Measurements from ENCODE around the gene RABGAP1. TPM values are rescaled to one million over a fixed set of nuclear protein-coding genes. Genes with fewer than 3 reads are reported as not detected.

The RABGAP1 gene
- total and polyA plus RNA-seq, 3 donors from 2014 or later, result 53.0 to 113 (median 94.0) TPM

DNA sequence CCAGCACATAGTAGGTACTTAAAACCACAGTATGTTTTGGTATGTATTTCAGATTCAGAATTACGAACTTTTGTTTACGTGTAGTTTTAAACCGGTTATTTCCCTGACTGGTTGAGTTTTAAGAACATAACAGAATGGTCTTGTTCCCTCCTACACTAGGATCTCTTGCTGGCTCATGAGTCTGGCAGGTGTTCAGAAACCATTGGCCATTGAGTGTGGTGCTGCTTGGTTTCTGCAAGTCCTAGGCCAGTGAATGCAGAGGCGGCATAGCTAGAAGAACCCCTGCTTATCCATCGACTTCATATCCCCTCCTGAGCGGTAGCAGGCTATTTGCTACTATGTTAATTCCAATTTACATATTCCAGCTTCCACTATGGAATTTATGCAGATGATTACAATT, 158.2 kb downstream of the RABGAP1 start:
- H3K27me3 ChIP-seq, result no peaks in the 10 kb centered on the region
- no peaks in the 10 kb centered on the region for H3K9me3 ChIP-seq
- TF ChIP-seq, protein P1, sequence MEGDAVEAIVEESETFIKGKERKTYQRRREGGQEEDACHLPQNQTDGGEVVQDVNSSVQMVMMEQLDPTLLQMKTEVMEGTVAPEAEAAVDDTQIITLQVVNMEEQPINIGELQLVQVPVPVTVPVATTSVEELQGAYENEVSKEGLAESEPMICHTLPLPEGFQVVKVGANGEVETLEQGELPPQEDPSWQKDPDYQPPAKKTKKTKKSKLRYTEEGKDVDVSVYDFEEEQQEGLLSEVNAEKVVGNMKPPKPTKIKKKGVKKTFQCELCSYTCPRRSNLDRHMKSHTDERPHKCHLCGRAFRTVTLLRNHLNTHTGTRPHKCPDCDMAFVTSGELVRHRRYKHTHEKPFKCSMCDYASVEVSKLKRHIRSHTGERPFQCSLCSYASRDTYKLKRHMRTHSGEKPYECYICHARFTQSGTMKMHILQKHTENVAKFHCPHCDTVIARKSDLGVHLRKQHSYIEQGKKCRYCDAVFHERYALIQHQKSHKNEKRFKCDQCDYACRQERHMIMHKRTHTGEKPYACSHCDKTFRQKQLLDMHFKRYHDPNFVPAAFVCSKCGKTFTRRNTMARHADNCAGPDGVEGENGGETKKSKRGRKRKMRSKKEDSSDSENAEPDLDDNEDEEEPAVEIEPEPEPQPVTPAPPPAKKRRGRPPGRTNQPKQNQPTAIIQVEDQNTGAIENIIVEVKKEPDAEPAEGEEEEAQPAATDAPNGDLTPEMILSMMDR (IDR thresholded peaks at IDR 0.05), result no peak
- no peak for TF ChIP-seq POLR2A (IDR thresholded peaks at IDR 0.05)
- no peak overlapping the region for H3K27ac ChIP-seq
- no peaks in the 10 kb centered on the region for H3K36me3 ChIP-seq (ENCODE audit: low read depth, missing control alignments)
- H3K4me1 ChIP-seq, result peaks cover 7% of the 10 kb centered on the region
- intact Hi-C loops (cut with DNase I; ENCODE audit: low total_unique reads), result no loop called here
- H3K4me3 ChIP-seq, result no peak overlapping the region
- 79 to 83% methylated on average over 6 of the region's 6 CpGs for WGBS, 2 donors
- no peak for DNase-seq

DNA sequence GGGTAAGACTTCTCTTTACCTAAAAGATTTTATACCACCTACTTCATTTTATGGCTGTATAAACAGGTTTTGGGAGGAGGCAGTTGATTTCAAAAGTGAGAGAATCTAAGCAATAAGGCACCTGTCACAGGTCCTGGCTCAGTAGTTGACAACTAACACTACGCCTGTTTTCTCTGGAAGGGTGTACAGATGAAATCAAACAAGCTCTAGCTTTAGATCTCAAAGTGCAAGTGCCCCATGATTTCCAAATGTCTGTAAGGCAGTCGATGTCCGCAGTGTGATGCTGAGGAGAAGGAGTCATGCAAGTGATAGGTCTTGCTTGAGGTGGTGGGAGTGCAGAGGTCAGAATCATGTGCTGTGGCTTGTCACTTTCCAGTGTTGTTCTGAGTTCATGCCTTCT, 158.7 kb downstream of the RABGAP1 start:
- Histone ChIP-seq H3K4me1 (peaks cover 7% of the 10 kb centered on the region), H3K27me3 (no peaks in the 10 kb centered on the region), H3K4me3 (no peak overlapping the region), H3K9me3 (no peaks in the 10 kb centered on the region), H3K36me3 (ENCODE audit: low read depth, missing control alignments) (no peaks in the 10 kb centered on the region), H3K27ac (no peak overlapping the region)
- DNase-seq, result no peak
- intact Hi-C loops (cut with DNase I; ENCODE audit: low total_unique reads), result no loop called here
- 94 to 96% methylated on average over 3 of the region's 3 CpGs for WGBS, 2 donors
- TF ChIP-seq, protein P1 (IDR thresholded peaks at IDR 0.05), result no peak
- TF ChIP-seq POLR2A (IDR thresholded peaks at IDR 0.05), result no peak

DNA sequence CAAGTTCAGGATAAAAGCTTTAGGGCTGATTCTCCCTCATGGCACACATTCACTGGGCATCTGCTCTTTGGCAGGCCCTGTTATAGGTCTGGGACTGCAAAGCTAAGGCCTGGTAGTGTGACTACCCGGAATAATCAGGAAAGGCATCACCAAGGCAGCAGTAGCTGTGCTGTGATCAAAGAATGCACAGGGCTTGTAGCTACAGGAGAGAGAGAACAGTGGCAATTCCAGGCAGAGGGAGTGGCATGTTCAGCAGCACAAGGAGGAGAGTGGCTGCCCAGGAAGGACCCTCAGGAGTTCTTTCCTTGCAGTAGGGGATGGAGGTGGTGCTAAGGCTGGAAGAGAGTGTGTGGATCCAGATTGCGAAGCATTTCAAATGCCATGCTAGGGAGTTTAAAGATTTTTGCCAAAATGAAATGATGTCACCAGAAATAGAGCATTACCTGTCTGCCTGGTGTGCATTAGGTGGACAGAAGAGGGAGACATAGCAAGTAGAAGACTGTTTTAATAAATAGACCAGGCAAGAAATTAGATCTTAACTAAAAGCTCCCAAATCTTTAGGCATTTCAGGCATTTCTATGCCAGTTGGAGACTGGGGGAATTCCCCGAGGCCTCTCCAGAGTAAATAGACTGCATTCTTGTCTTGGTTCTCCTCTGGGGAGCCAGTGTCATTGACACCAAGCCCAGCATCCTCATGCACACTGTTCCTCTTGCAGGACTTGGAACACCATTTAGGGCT, 161.7 kb downstream of the RABGAP1 start:
- Histone ChIP-seq H3K27me3 (no peaks in the 10 kb centered on the region), H3K4me1 (no peaks in the 10 kb centered on the region), H3K9me3 (no peaks in the 10 kb centered on the region), H3K36me3 (ENCODE audit: low read depth, missing control alignments) (no peaks in the 10 kb centered on the region), H3K4me3 (no peak overlapping the region), H3K27ac (no peak overlapping the region)
- no peak for DNase-seq
- 81 to 88% methylated on average over 2 to 3 of the region's 3 CpGs for WGBS, 2 donors
- intact Hi-C loops (cut with DNase I; ENCODE audit: low total_unique reads), result no loop called here
- TF ChIP-seq, protein P1 (IDR thresholded peaks at IDR 0.05), result no peak
- no peak for TF ChIP-seq POLR2A (IDR thresholded peaks at IDR 0.05)

DNA sequence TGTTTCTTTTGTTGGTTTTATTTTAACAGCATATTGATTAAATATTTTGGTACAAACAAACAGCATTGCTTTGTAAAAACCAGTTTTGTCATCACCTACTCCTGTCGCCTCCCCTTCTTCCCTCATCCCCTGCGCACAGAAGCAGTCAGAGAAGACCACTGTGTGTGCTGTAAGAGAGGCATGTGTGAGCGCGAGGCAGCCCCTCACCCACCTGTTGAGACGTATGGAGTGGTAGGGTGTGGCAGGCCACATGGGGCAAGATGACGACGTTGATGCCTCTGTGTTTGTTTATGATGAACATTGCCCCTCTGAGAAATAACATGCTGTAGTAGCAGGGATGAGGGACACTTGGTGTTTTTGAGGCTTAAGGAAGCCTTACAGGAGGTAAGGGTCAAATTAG, 164.0 kb downstream of the RABGAP1 start:
- TF ChIP-seq, protein P1 (IDR thresholded peaks at IDR 0.05), result no peak
- TF ChIP-seq POLR2A (IDR thresholded peaks at IDR 0.05), result no peak
- no peaks in the 10 kb centered on the region for H3K4me1 ChIP-seq
- no peaks in the 10 kb centered on the region for H3K9me3 ChIP-seq
- no peaks in the 10 kb centered on the region for H3K36me3 ChIP-seq (ENCODE audit: low read depth, missing control alignments)
- H3K27ac ChIP-seq, result no peak overlapping the region
- H3K27me3 ChIP-seq, result no peaks in the 10 kb centered on the region
- intact Hi-C loops (cut with DNase I; ENCODE audit: low total_unique reads), result no loop called here
- WGBS, 2 donors, result 74 to 85% methylated on average over 7 of the region's 7 CpGs
- H3K4me3 ChIP-seq, result no peak overlapping the region
- DNase-seq, result no peak

DNA sequence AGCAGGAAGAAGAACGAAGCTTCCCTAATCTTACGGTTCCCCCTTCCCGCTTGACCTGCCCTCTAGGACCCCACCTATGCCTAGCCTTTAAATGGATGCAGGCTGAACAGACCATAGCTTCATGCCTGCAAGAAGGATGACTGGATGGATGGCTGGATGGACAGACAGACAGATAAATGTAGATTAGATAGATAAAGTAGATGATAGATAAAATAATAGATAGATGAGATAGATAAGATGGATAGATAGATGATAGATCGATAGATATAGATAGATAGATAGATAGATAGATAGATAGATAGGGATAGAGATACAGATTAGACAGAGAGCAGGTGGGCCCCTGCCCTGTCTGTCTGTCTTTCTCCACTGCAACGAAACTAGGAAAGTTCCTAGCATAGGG, 164.7 kb downstream of the RABGAP1 start:
- Histone ChIP-seq H3K4me3 (no peak overlapping the region), H3K4me1 (no peaks in the 10 kb centered on the region), H3K27ac (no peak overlapping the region), H3K27me3 (no peaks in the 10 kb centered on the region), H3K9me3 (no peaks in the 10 kb centered on the region), H3K36me3 (ENCODE audit: low read depth, missing control alignments) (no peaks in the 10 kb centered on the region)
- TF ChIP-seq POLR2A (IDR thresholded peaks at IDR 0.05), result no peak
- TF ChIP-seq, protein P1 (IDR thresholded peaks at IDR 0.05), result no peak
- DNase-seq, result no peak
- 90 to 92% methylated on average over 5 of the region's 5 CpGs for WGBS, 2 donors
- intact Hi-C loops (cut with DNase I; ENCODE audit: low total_unique reads), result no loop called here

Measured in testis (tissue), 3 donors.